Neural crest cell (in vitro differentiated cells): ENCODE results near the gene CCDC197. TPM values are rescaled to one million over a fixed set of nuclear protein-coding genes. Genes with fewer than 3 reads are reported as not detected.
A peak's percentile ranks its signal among the peaks of the same experiment; 100 is the strongest.

Experiments used
- DNase-seq: peaks from one replicate; pipeline ENCODE4 v3.0.0; 2021; ENCODE audit warnings: low read depth, mixed read lengths, low spot score
- H3K27ac Mint-ChIP-seq: one replicate; pipeline ENCODE4 v1.8.0; 2021; ENCODE audit warnings: mild to moderate bottlenecking, mixed read lengths; ENCODE audit not compliant: unreplicated experiment
- H3K27me3 Mint-ChIP-seq: 2 replicates; pipeline ENCODE4 v1.8.0; 2021; ENCODE audit warnings: low read depth, mild to moderate bottlenecking, mixed read lengths
- H3K36me3 Mint-ChIP-seq: 2 replicates; pipeline ENCODE4 v1.8.0; 2021; ENCODE audit warnings: low read depth, mild to moderate bottlenecking, mixed read lengths
- H3K4me1 Mint-ChIP-seq: 2 replicates; pipeline ENCODE4 v1.8.0; 2021; ENCODE audit warnings: mixed read lengths
- H3K4me3 Mint-ChIP-seq: one replicate; pipeline ENCODE4 v1.8.0; 2021; ENCODE audit warnings: mild to moderate bottlenecking, mixed read lengths
- H3K9me3 Mint-ChIP-seq: 2 replicates; pipeline ENCODE4 v1.8.0; 2021; ENCODE audit warnings: mixed read lengths
- CTCF ChIP-seq: fragments of 200-600 bp; sonication (generic); conservative IDR thresholded peaks from 2 replicates; pipeline ENCODE4 v1.5.0; 2021; ENCODE audit warnings: antibody characterized with exemption, mild to moderate bottlenecking
- total RNA-seq: library from RNA; stranded (reverse); gene quantifications from 2 replicates; pipeline ENCODE4 v1.2.1, GENCODE V29; 2021

CCDC197 gene
- total RNA-seq, 1 donor from 2014 or later = not detected

DNA sequence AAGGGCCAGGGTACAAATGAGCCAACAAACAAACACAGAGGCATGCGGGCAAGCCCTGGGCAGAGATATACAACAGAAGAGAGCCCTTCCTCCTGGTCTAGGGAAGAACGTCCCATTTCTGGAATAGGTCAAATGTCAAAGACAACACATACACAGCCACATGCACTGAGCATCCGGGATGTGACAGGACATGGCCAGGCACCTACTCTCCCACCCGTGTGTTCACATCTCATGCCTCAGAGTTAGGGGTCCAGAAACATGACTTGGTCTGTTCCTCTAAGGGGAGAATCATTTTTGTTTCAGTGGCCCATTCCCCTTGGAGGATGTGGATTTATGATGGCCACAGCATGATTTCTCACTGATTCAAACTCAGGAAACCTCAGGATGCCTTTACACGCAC is 19.9 kb upstream of the CCDC197 start:
- H3K4me3 Mint-ChIP-seq = no peak overlapping the region
- DNase-seq = no peak
- peaks cover 27% of the 10 kb centered on the region for H3K4me1 Mint-ChIP-seq
- H3K9me3 Mint-ChIP-seq = peaks cover 2% of the 10 kb centered on the region
- H3K27me3 Mint-ChIP-seq = no peaks in the 10 kb centered on the region
- no peaks in the 10 kb centered on the region for H3K36me3 Mint-ChIP-seq
- TF ChIP-seq CTCF = no peak
- peak overlapping the region; percentile 87 for H3K27ac Mint-ChIP-seq

DNA sequence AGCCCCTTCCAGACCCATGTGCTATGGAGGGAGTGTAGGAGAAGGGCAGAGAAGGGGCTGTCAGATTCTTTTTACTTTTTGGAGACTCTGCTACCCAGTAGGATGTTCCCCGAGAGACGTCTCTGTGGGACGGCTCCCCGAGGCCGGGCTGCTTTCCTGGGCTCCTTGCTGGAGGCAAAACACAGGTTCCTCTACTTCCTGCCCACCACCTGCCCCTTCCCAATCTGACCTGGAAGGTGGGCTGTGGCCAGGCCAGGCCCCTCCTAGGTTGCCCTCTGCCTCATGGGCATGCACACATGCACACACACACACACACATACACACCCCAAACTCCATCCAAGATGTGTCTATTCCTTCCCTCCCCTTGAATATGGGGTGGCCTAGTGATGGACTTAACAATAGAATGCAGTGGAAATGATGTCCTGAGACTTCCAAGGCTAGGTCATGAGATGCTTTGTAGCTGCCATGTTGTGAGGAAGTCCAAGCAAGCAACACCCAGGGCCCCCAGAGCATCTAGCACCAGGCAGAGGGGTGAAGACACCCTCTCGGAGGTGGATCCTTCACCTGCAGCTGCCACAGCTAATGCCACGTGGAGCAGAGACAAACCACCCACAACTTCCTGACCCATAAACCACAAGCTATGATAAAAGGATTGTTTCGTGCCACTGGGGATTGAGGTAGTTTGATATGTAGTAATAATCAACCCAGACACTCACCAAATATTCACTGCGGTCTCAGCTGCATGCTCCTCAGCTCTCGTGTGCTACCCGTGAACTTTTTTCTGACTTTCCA is 19.1 kb upstream of the CCDC197 start:
- Mint-ChIP-seq H3K9me3 (peaks cover 2% of the 10 kb centered on the region), H3K27ac (no peak overlapping the region), H3K4me3 (no peak overlapping the region), H3K36me3 (no peaks in the 10 kb centered on the region), H3K4me1 (peaks cover 27% of the 10 kb centered on the region), H3K27me3 (no peaks in the 10 kb centered on the region)
- no peak for TF ChIP-seq CTCF
- DNase-seq = no peak

DNA sequence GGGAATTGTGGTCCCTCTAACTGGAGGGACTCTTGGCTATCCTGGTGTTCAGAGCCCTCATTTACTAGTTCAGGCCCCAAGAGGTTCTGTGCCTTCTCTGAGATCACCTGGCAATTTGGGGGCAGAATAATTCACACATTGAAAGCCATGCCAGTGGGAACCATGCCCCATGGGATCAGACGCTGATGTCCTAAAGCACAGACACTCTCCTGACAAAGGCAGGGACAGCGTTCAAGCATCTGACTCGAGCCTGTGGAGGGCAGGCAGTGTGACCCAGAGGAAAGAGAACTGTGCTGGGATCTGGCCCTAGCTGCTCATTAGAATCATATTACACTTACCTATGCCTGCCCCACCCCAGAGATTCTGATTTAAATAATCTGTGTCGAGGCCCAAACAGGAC is 18.4 kb upstream of the CCDC197 start:
- DNase-seq = no peak
- no peaks in the 10 kb centered on the region for H3K36me3 Mint-ChIP-seq
- no peaks in the 10 kb centered on the region for H3K27me3 Mint-ChIP-seq
- TF ChIP-seq CTCF = no peak
- H3K4me3 Mint-ChIP-seq = no peak overlapping the region
- H3K9me3 Mint-ChIP-seq = peaks cover 2% of the 10 kb centered on the region
- H3K4me1 Mint-ChIP-seq = peaks cover 27% of the 10 kb centered on the region
- no peak overlapping the region for H3K27ac Mint-ChIP-seq

DNA sequence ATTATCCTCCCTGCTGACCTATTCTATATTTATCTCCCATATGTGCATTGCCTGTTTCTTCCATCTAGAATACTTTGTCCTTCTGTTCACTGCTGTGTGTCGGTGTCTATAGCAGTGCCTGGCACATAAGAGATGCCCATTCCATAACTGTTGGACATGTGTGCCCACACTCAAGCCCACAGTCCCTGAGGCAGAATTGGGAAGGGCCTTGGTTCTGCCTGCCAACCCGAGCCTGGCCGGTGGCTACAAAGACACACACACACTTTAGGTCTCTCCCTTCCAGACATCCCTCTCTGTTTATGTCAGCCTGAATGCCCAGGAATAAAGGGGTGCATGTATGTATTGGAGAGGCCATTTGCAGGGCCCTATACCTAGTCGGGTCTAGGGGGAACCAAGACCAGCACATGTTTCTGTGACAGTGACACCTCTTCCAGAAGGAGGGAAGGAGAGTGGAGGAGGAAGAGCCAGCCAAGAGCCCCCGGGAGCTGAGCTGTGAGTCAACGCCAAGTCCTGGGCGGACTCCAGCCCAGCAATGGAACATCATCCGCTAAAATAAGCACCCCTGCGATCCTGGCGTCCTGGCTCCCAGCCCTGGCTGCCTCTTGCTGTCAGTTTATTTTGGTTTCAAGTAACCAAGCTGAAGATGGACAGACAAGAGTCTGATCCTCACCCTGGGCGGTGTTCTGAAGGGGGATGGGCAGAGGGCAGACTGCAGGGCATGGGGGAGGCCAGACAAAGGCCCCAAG is 16.5 kb upstream of the CCDC197 start:
- H3K27ac Mint-ChIP-seq = no peak overlapping the region
- H3K27me3 Mint-ChIP-seq = no peaks in the 10 kb centered on the region
- no peak for DNase-seq
- no peaks in the 10 kb centered on the region for H3K36me3 Mint-ChIP-seq
- no peak for TF ChIP-seq CTCF
- peaks cover 2% of the 10 kb centered on the region for H3K9me3 Mint-ChIP-seq
- H3K4me1 Mint-ChIP-seq = peaks cover 21% of the 10 kb centered on the region
- no peak overlapping the region for H3K4me3 Mint-ChIP-seq

DNA sequence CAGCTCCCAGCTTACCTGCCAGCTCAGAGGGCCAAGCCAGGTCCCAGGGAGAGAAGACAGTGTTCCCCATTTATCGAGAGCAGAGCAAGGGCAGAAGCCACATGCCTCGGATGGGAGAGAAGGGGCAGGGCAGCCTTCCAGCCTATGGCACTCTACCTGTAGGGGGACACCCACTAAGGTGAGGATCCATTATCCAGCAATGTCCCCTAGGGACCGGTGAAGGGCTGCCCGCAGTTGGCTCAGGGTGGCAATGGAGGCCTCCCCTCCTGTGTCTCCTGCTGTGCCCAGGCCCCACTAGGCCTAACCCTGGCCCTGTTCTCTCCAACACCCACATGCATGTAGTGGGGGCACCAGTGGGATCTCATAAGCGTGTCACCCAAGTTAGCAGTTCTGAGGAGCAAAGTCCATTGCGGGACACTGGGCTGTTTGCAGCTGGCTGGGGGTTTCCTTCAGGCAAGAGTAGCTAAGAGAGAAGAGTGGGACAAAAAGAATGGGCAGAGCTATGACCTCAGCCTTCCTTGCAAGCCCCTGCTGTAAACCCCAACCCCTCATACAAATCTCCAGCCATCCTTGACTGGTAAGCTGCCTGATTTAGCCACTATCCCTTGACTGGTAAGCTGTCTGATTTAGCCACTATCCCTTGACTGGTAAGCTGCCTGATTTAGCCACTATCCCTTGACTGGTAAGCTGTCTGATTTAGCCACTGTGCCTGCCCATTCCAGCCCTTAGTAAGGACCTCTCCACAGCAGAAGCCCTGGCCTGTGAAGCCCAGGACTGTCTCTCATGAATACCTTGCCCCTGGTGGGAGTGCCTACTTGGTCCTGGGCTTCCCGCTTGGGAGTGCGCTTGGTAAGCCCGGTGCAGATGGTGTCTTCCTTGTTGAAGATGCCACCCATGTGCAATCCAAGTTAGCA is 15.5 kb upstream of the CCDC197 start:
- TF ChIP-seq CTCF = no peak
- Mint-ChIP-seq H3K4me1 (peaks cover 15% of the 10 kb centered on the region), H3K4me3 (no peak overlapping the region), H3K27ac (peak overlapping the region; percentile 47), H3K27me3 (no peaks in the 10 kb centered on the region), H3K36me3 (no peaks in the 10 kb centered on the region), H3K9me3 (peaks cover 2% of the 10 kb centered on the region)
- DNase-seq = no peak
